Coronary artery (tissue), 2 donors: Measurements from ENCODE around the gene PDE5A.
"Not testable (repeated sequence)": the region's sequence is repeated elsewhere in the genome, so short reads cannot be mapped to it uniquely, and the experiment has no call there.

Source experiments
- DNase-seq: peaks from one replicate; pipeline ENCODE4 v3.0.0-alpha.2; 2017; ENCODE audit warnings: low spot score
- H3K27ac ChIP-seq, 2 donors: fragments of 200-600 bp; sonication (generic); one replicate each; pipeline ENCODE4 v1.5.1; 2016 to 2019
- H3K4me3 ChIP-seq: fragments of 200-600 bp; sonication (generic); 2 replicates; pipeline ENCODE4 v1.5.1; 2016; ENCODE audit warnings: mild to moderate bottlenecking, moderate library complexity
- CTCF ChIP-seq: fragments of 200-600 bp; sonication (generic); IDR thresholded peaks from one replicate; pipeline ENCODE4 v1.5.1; 2019; ENCODE audit warnings: antibody characterized with exemption

PDE5A gene

GRCh38 chr4:119478446-119479179, 150.0 kb downstream of the PDE5A start:
- Histone ChIP-seq H3K27ac (no peak overlapping the region), H3K4me3 (no peak overlapping the region)
- no peak for DNase-seq
- TF ChIP-seq CTCF, result no peak

GRCh38 chr4:119477412-119478053, 151.1 kb downstream of the PDE5A start:
- H3K4me3 ChIP-seq, result no peak overlapping the region
- DNase-seq, result no peak
- H3K27ac ChIP-seq, result no peak overlapping the region
- no peak for TF ChIP-seq CTCF

GRCh38 chr4:119471259-119471658, 157.3 kb downstream of the PDE5A start:
- no peak overlapping the region for H3K27ac ChIP-seq
- no peak for TF ChIP-seq CTCF
- H3K4me3 ChIP-seq, result no peak overlapping the region
- DNase-seq, result no peak

GRCh38 chr4:119470737-119471063, 157.9 kb downstream of the PDE5A start:
- H3K27ac ChIP-seq, H3K4me3 ChIP-seq, DNase-seq: not testable (repeated sequence)

- DNase-seq, H3K27ac ChIP-seq, H3K4me3 ChIP-seq: not testable (repeated sequence)
Measured at GRCh38 chr4:119470021-119470736, 158.4 kb downstream of the PDE5A start.

GRCh38 chr4:119469039-119469438, 159.6 kb downstream of the PDE5A start:
- DNase-seq, H3K27ac ChIP-seq, H3K4me3 ChIP-seq: not testable (repeated sequence)

GRCh38 chr4:119462733-119463132, 165.9 kb downstream of the PDE5A start:
- not testable (repeated sequence) for H3K4me3 ChIP-seq, DNase-seq, H3K27ac ChIP-seq

GRCh38 chr4:119455734-119456133, 172.9 kb downstream of the PDE5A start:
- Histone ChIP-seq H3K4me3 (peak overlapping the region; percentile 86), H3K27ac (peak overlapping the region in 1 of 2 donors; percentile 90)
- peak; percentile 73 for DNase-seq

GRCh38 chr4:119454491-119455270, 173.9 kb downstream of the PDE5A start:
- peak; percentile 98 for DNase-seq
- H3K27ac ChIP-seq, result peak overlapping the region; percentile 88 to 90
- H3K4me3 ChIP-seq, result peak overlapping the region; percentile 86

GRCh38 chr4:119454151-119454490, 174.5 kb downstream of the PDE5A start:
- H3K4me3 ChIP-seq, result peak overlapping the region; percentile 86
- not testable (repeated sequence) for DNase-seq

GRCh38 chr4:119453286-119453685, 175.3 kb downstream of the PDE5A start:
- DNase-seq, H3K4me3 ChIP-seq: not testable (repeated sequence)
- H3K27ac ChIP-seq, result peak overlapping the region in 1 of 2 donors; percentile 90

More at GRCh38 chr4:119454151-119454490, 174.5 kb downstream of the PDE5A start:
- peak overlapping the region; percentile 88 to 90 for H3K27ac ChIP-seq

GRCh38 chr4:119449851-119450250, 178.8 kb downstream of the PDE5A start:
- not testable (repeated sequence) for DNase-seq, H3K4me3 ChIP-seq
- H3K27ac ChIP-seq, result peak overlapping the region in 1 of 2 donors; percentile 38
